Left lung (tissue), 10 donors: ENCODE data around the gene OLFM2. TPM values are rescaled to one million over a fixed set of nuclear protein-coding genes. Genes with fewer than 3 reads are reported as not detected.

ENCODE experiments used
- ATAC-seq: fragments of 200-7000 bp; cut with Tn5 transposase; one replicate; pipeline ENCODE4 v1.9.1; 2020; ENCODE audit warnings: moderate library complexity
- DNase-seq, 4 donors: peaks; one replicate each; pipeline ENCODE4 v3.0.0-alpha.2; 2013 to 2020
- H3K27ac ChIP-seq, 2 donors: fragments of 200-600 bp; sonication (generic) in 1 of 2; one replicate each; pipeline versions ENCODE4 v1.5.0 to v1.8.0; 2020 to 2021
- H3K27me3 ChIP-seq, 2 donors: fragments of 200-600 bp; sonication (generic) in 1 of 2; one replicate each; pipeline versions ENCODE4 v1.5.0 to v1.8.0; 2020 to 2021
- H3K36me3 ChIP-seq, 2 donors: fragments of 200-600 bp; sonication (generic) in 1 of 2; one replicate each; pipeline versions ENCODE4 v1.5.0 to v1.8.0; 2020 to 2021
- H3K4me1 ChIP-seq, 2 donors: fragments of 200-600 bp; one replicate each; pipeline ENCODE4 v1.8.0; 2021
- H3K4me3 ChIP-seq, 2 donors: fragments of 200-600 bp; sonication (generic) in 1 of 2; one replicate each; pipeline versions ENCODE4 v1.5.0 to v1.8.0; 2020 to 2021; ENCODE audit warnings: mild to moderate bottlenecking in 1 of 2
- H3K9me3 ChIP-seq, 2 donors: fragments of 200-600 bp; sonication (generic) in 1 of 2; one replicate each; pipeline versions ENCODE4 v1.5.0 to v1.8.0; 2020 to 2021
- intact Hi-C, 2 donors: fragments of 100-400 bp; cut with DNase I; formaldehyde crosslinking; loops; one replicate each; pipeline versions ENCODE4 v1.11.2 to v1.14.2; 2022
- polyA plus RNA-seq, 6 donors: library from polyadenylated mRNA; unstranded; fragments of 120-200 nt; gene quantifications; one replicate each; pipeline ENCODE4 v1.2.1, GENCODE V29; 2013; ENCODE audit not compliant: insufficient read length in 6 of 6
- total RNA-seq, 2 donors: library from RNA; stranded (reverse); fragmentation: NEBNext Ultra II Directional; extraction: Animal tissue kit (Norgen Biotek cat#: 25700); gene quantifications; one replicate each; pipeline ENCODE4 v1.2.1, GENCODE V29; 2021
- TF ChIP-seq, protein P1 (sequence below), 2 donors: fragments of 200-600 bp; sonication (generic) in 1 of 2; IDR thresholded peaks; one replicate each; pipeline versions ENCODE4 v1.5.0 to v1.8.0; 2021; ENCODE audit warnings: antibody characterized with exemption in 2 of 2
- donor health status: DM: no; HTN: yes; CAD: no.
- donor health status: DM: no; HTN: no; CAD: no.

OLFM2 gene
- total and polyA plus RNA-seq, 8 donors, result 7.6 to 33.9 (median 27.8) TPM

DNA sequence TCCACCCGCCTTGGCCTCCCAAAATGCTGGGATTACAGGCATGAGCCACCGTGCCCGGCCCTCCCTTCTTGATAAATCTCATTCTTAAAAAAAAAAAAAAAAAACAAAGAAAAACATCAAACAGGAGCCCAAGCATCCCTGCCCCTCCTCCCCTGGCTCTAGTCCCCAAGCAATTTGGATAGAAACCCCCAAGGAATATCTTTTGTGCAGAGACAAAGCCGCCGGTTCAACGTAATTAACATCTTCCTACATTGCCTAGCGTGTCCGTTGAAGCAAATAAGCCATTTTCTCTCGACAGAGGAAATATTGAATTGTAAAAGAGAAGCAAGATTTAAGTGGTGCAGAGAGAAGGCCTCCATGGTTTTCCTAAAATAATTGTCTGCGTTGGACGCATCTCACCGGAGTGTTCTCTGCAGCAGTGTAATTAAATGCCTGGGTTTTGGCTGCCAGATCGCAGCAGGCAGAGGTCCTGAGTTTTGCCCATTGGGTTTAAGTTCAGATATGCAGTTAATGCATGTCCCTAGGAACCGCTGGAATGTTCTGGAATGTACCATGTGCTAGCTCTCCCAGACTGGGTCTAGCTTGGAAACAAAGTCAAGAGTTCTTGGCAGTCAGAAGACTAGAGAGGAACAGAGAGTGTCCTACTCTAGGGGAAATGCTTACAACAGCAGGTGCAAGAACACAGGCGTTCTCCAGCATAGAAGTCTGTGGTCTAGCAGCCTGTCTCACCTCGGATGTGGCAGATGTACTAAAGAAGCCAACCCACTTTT, 70.4 kb downstream of the OLFM2 start:
- Histone ChIP-seq H3K36me3 (no peaks in the 10 kb centered on the region), H3K4me1 (no peaks in the 10 kb centered on the region), H3K9me3 (no peaks in the 10 kb centered on the region), H3K27ac (no peak overlapping the region), H3K27me3 (no peaks in the 10 kb centered on the region), H3K4me3 (no peak overlapping the region)
- intact Hi-C loops, result no loop called here
- TF ChIP-seq, protein P1, sequence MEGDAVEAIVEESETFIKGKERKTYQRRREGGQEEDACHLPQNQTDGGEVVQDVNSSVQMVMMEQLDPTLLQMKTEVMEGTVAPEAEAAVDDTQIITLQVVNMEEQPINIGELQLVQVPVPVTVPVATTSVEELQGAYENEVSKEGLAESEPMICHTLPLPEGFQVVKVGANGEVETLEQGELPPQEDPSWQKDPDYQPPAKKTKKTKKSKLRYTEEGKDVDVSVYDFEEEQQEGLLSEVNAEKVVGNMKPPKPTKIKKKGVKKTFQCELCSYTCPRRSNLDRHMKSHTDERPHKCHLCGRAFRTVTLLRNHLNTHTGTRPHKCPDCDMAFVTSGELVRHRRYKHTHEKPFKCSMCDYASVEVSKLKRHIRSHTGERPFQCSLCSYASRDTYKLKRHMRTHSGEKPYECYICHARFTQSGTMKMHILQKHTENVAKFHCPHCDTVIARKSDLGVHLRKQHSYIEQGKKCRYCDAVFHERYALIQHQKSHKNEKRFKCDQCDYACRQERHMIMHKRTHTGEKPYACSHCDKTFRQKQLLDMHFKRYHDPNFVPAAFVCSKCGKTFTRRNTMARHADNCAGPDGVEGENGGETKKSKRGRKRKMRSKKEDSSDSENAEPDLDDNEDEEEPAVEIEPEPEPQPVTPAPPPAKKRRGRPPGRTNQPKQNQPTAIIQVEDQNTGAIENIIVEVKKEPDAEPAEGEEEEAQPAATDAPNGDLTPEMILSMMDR (IDR thresholded peaks at IDR 0.05), result no peak
- DNase-seq (no peak), ATAC-seq (no peak)

GRCh38 chr19:9863759-9864158, 72.6 kb downstream of the OLFM2 start:
- Histone ChIP-seq H3K4me1 (no peaks in the 10 kb centered on the region), H3K36me3 (no peaks in the 10 kb centered on the region), H3K27ac (no peak overlapping the region), H3K27me3 (no peaks in the 10 kb centered on the region), H3K4me3 (no peak overlapping the region), H3K9me3 (no peaks in the 10 kb centered on the region)
- ATAC-seq, result no peak
- intact Hi-C loops, result no loop called here
- DNase-seq, result no peak
- TF ChIP-seq, protein P1 (IDR thresholded peaks at IDR 0.05), result no peak

DNA sequence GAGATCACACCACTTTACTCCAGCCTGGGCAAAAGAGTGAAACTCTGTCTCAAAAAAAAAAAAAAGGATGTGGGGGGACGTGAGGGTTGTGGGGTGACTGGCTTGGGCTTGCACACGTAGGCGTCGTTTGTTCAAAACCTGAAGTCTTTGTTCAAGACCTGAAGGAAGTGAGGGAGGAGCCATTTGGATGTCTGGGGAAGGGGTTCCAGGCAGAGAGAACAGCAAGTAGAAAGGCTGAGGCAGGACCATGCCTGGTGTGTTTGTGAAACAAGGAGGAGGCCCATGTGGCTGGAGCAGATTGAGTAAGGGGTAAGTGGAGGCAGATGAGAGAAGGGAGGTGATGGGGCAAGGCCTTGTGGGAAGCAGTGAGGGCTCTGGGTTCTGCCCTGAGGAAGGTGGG, 73.4 kb downstream of the OLFM2 start:
- intact Hi-C loops, result no loop called here
- no peak for ATAC-seq

DNA sequence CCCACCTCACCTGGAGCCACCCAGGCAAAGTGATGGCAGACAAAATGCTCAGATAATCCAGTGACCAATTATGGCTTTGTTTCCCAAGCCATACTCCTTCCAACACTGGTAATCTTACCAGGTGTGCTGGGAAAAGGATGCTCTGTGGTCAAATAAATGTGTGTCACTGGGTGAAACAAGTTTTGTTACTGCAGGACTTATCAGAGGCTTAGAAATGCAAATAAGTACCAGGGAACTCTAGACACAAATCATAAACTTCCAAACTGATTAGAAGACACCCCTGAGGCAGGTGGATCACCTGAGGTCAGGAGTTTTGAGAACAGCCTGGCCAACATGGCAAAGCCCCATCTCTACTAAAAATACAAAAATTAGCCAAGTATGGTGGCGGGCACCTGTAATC, 74.8 kb downstream of the OLFM2 start:
- H3K36me3 ChIP-seq, result no peaks in the 10 kb centered on the region
- H3K9me3 ChIP-seq, result no peaks in the 10 kb centered on the region
- TF ChIP-seq, protein P1 (IDR thresholded peaks at IDR 0.05), result no peak
- no peaks in the 10 kb centered on the region for H3K27me3 ChIP-seq
- ATAC-seq (no peak), DNase-seq (no peak)
- no peak overlapping the region for H3K4me3 ChIP-seq
- H3K27ac ChIP-seq, result no peak overlapping the region
- peaks cover 0 to 8% of the 10 kb centered on the region in 2 donors for H3K4me1 ChIP-seq
- intact Hi-C loops, result no loop called here

More for the DNA sequence above, 73.4 kb downstream of the OLFM2 start:
- Histone ChIP-seq H3K27ac (no peak overlapping the region), H3K27me3 (no peaks in the 10 kb centered on the region), H3K4me1 (peaks cover 0 to 4% of the 10 kb centered on the region in 2 donors), H3K9me3 (no peaks in the 10 kb centered on the region), H3K4me3 (no peak overlapping the region), H3K36me3 (no peaks in the 10 kb centered on the region)
- DNase-seq, result no peak
- TF ChIP-seq, protein P1 (IDR thresholded peaks at IDR 0.05), result no peak

GRCh38 chr19:9860407-9860806, 75.9 kb downstream of the OLFM2 start:
- Histone ChIP-seq H3K4me1 (peaks cover 0 to 8% of the 10 kb centered on the region in 2 donors), H3K9me3 (no peaks in the 10 kb centered on the region), H3K36me3 (no peaks in the 10 kb centered on the region), H3K27me3 (no peaks in the 10 kb centered on the region), H3K27ac (no peak overlapping the region), H3K4me3 (no peak overlapping the region)
- intact Hi-C loops, result no loop called here
- DNase-seq, result no peak
- TF ChIP-seq, protein P1 (IDR thresholded peaks at IDR 0.05), result no peak
- no peak for ATAC-seq
